ENCODE data around the gene PEPD.

Gene PEPD

DNA sequence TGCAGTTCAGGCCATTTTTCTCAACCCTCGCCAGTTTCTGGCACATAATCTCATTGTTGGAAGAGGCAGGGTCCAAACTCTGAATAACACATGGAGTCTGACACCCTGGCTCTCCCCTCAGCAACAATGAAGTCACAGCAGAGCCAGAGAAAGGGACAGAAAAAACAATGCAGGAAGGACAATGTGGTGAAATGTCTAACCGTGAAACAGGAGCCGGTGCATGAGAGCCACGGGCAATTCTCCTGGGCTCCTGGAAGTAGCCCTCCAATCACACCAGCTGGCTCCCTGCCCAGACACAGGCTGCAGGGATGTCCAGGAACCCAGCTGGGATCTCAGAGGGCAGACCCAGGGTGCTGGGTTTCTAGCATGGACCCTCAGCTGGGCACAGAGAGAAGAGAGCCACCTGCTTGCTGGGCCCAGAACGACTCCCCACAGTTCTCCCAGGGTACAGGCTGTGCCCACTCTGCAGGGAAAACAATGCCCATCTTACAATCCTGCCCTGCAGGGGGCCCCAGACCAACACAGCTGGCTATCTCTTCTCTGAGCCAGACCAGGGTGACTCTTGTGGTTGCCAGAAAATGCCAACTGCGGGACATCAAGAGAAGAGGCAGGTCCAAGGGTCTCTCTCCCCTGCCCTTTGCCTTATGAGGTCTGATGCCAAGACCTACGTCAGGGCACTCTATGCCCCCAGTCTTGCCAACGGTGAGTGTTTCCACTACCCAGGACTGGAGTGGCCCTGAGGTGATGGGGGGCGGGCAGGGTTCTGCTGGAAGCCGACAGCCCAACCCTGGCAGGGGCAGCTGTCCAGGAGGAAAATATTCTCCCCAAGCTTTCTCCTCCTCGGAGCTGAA, 83.5 kb downstream of the PEPD start:
- DNase-seq (ENCODE audit: low read depth), result no peak

DNA sequence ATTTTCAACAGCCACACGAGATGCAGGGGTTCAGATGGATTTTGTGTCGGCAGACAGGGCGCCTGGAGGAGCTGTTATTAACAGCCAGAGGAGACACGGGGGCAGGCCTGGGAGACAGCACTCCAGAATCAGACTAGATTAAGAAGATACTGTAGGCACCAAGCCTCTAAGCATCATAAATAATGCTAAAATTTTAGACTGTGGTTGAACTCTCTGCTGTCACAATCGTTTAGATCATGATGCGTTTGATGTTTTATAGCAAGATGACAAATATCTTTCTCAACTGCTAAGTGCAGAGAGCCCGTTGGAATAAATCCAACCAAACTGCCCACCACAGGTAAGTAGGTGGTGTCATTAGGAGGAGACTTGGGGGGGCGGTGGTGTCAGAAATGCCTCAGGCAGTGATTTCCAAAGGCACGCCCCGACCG, 84.2 kb downstream of the PEPD start:
- no peak for DNase-seq (ENCODE audit: low read depth)

DNA sequence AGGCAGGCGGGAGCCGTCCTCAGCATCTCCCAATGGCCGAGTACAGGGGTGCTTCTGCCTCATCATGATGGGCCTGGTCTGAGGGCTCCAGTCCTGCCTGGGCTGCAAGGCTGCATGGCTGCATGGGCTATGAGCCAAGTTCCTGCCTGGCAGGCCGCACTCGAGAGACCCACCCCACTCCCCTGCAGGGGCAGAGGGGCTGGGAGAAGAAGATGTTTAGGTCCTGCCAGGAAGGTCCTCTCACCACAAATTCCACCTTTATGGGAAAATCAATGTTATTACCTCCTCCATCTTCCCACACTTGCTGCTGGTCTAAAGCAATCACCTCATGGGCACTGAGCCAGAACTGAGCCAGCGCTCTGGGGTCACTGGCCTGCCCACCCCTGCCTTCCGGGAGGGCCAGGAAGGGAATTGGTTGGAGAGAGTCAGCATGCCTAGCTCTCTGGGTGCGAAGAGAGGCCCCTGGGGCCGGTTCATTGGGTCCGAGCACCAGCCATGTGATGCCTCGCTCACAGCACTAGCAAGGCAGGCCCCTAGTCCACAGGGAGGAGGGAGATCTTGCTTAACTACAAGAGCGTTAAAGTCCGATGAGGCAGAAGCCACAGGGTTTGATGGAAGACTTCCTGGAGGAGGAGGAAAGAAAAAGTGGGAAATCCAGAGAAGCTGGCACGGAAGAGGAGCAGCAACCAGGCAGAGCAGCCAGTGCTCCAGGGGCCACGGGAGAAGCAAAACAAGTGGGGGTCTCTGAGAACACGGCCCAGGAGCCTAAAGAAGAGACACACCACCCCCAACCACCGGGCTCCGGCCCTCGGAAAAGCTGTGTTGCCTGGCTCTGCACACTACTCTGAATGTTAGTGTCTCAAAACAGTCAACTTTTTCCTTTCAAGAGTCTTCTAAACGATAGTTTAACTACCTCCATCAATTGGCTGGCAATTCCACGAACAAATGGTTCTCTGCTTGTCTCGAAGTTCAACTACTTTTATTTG, 84.9 kb downstream of the PEPD start:
- DNase-seq (ENCODE audit: low read depth), result no peak

DNA sequence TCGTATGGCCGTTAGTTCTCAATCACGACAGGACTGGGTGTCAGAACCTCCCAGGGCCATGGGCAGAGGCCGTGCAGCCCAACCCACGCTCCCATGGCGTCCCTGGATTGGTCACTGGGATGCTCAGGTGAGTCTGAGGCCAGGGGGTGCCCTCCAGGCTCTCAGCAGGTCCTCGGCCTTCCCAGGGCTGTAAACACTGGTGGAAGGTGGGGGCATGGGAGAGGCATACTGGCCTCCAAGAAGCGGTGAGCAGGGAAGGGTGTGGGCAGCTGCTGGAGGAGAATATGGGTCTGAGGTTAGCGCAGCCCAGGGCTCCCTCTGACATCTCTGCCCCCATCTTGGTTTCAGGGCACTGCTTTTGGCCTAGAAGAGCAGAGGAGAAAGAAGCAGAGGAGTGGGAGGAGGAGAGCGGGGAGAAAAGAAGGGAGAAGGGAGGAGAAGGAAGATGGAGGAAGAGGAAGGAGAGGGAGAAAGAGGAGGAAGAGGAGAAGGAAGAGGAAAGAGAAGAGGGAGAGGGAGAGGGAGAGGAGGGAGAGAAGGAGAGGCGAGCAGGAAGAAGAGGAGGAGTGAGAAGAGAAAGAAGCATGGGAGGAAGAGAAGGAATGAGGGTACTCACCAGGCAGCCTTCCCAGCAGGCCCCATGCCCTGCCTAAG, 85.8 kb downstream of the PEPD start:
- DNase-seq (ENCODE audit: low read depth), result no peak

DNA sequence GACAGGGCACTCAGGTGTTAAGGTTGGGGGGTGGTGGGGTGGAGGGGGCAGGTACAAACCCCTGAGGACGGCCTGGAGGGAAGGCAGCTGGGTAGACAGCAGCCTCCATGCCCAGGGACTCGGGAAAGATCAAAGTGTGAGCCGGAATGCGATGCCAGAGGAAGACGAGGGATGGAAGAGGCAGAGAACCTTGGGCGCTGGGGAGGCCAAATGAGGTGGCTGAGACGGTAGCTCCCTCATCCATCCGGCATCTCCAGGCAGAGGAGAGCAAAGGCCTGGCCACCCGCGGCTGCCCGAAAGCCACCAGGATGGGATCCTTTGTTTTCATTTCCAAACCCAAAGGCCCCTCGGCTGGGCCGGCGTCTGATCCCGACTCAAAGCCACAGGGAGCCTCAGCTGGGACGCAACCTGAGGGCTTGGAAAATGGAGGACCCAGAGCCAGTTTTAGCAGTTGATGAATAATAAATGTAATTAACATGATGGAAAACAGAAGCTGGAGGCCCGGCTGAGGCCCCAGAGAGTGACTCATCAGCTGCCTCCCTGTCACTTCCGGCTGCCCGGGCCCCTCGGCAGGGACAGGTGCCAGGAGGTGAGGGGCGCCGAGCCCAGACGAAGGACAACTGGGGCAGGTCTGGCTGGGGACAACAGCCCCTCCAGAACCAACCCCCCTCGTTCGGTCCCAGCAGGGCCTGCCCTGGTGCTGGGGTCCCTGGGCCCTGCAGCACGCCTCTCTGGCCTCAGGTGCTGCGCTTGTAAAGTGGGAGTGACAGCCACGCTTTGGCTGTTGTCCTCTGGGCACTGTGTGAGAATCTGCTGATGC, 86.5 kb downstream of the PEPD start:
- no peak for DNase-seq (ENCODE audit: low read depth)

DNA sequence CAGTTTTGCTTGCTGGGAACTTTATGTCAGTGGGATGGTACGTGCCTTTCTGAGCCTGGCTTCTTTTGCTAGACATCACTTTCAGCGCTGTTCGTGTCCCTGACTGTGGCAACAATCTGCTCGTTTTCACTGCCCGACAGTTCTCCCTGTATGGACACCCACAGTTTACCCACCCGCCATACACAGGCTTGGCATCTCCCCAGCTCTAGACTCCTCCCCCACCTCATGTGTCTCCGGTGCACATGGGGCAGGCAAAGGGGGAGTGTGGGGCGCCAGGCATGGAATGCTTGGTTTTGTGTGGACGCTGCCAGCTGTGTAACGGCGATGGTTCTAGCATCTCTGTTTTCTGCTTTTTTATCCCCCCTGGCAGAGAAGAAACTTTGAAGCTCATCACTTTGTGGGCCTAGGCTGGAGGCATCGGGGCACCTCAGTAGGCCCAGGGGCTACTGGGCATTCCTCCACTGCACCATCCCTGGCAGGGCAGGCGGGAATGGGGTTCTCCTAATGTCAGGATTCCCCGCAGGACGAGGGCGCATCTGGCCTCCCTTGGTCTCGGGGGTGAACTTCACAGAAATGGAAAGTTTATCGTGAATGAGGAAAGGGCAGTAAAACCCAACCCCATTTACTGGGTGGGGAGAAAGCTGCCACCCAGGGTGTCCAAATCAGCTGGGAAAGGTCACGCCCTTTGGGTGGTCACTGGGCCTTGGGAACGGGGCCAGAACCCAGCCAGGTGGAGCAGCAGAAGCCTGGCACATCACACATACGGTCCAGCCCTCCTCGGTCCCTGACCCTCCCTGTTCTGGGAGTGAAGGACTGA, 87.3 kb downstream of the PEPD start:
- no peak for DNase-seq (ENCODE audit: low read depth)

DNA sequence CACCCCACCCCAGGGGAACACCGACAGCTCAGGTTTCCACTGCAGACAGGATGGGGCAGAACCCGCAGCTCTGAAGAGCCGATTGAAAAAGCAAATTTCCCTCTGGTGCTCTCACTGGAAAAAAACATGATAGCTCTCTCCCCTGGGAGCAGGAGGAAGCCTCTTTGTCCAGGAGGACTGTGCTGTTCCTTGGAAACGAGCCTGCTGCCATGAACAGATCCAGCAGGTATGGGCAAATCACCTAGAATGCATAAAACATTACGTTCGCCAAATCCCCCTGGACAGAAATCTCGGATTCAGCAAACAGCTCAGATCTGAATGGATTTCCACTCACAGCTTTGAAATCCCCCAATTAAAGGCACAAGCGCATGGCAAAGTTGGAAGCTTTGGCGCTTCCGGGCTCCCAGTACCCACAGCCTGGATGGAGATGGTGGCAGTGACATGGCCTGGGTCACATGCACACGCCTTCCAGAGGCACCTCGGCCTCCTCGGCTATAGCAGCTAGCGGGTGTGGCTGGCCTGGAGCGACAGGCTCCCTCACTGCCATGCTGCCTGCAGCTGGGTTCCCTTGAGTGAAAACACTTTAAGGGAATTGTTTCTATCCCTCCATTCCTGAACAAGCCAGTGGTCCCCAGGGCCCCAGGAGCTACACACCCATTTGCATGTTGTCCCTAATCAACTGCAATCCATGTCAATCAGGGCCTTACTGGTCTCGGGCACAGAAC, 89.0 kb downstream of the PEPD start:
- no peak for DNase-seq (ENCODE audit: low read depth)

DNA sequence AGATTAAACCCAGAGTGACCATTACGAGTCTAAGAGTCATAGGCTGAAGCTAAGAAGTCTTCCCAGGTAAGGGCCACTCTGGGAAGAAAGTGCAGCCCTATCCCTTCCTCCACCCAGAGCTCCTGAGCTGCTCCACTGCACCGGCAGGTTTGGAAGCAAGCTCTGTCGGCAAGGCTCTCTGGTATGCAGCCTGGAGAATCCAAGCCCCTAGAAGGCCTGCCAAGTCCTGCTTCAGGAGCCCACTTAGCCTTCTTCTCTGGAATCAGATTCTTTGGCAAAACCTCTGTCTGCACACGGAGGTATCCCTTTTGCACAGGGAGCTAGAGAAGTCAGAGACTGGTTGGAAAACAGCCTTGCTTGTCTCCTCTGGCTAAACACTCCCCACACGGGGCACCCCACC, 89.6 kb downstream of the PEPD start:
- no peak for DNase-seq (ENCODE audit: low read depth)

DNA sequence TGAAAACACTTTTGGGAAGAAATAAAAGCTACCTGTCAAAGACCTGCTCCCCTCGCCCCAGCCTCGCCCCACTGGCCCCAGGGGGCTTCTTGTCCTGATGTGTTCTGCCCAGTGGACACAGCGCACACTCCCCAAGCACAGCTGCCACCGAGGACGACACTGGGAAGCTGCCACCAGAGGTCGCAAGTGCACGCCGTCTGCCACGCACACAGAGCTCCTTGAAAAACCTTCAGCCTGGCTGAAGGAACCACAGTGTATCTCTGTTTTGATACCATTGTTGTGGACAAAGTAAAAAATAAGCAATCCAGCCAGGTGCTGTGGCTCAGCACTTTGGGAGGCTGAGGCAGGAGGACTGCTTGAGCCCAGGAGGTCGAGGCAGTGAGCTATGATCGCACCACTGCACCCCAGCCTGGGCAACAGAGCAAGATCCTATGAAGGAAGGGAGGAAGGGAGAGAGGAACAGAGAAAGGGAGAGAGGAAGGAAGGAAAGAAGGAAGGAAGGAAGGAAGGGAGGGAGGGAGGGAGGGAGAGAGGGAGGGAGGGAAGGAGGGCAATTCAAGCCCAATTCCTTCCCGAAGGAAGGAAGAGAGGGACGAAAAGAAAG, 90.8 kb downstream of the PEPD start:
- peak; percentile 19 for DNase-seq (ENCODE audit: low read depth)

DNA sequence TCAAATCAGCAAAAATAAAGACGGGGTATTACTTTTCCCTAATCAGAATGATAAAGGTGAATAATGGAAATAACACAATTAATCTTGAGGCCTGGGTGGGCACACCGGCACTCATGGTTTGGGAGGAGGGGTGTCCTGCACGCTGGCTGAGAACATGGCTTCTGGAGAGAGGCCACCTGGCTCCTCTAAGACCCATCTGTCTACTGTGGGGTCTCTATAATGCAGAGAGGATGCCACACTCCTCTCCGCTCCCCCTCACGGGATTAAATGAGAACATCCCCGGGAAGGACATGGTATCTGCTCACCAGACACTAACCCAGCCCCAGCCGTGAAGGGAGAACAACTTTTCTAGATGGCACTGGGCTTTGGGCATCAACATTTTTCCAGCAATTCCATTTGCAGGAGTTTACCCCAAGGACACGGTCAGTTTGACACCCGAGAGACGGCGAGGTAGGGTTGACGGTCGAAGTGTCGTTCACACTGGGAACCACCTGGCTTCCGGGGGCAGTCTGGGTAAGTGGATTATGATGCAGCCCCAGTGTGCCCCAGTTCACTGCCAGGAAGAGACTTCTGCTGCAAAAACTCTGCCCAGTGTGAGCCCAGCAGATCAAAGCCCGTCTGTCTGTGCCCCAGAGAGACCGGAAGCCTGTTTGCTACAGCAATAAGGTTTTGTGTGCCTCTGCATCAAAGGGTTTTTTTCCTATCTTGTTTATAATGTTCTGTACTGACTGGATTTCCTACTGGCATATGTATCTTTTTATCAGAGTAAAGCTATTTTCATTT, 91.5 kb downstream of the PEPD start:
- DNase-seq (ENCODE audit: low read depth), result no peak

DNA sequence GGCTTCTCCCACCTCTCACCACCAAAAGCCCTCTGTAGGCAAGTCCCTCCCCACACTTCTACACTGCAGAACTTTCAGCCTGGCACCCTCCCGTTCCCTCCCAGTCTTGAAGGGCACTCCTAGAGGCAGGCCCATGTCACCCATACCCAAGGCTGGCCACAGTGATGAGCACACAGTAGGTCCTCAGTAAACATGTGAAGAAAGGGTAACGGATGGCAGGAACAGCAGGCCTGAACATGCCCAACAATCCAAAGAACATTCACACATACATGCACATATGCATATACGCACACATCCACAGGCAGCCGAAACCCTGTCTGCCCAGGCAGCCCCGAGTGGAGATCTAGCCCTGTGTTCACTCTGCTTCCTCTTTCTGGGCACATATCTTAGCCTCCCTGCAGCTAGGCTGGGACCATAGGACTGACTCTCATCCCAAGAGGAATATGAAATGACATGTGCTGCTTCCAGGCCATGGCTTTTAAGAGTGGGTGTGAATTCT, 92.9 kb downstream of the PEPD start:
- DNase-seq (ENCODE audit: low read depth), result no peak

DNA sequence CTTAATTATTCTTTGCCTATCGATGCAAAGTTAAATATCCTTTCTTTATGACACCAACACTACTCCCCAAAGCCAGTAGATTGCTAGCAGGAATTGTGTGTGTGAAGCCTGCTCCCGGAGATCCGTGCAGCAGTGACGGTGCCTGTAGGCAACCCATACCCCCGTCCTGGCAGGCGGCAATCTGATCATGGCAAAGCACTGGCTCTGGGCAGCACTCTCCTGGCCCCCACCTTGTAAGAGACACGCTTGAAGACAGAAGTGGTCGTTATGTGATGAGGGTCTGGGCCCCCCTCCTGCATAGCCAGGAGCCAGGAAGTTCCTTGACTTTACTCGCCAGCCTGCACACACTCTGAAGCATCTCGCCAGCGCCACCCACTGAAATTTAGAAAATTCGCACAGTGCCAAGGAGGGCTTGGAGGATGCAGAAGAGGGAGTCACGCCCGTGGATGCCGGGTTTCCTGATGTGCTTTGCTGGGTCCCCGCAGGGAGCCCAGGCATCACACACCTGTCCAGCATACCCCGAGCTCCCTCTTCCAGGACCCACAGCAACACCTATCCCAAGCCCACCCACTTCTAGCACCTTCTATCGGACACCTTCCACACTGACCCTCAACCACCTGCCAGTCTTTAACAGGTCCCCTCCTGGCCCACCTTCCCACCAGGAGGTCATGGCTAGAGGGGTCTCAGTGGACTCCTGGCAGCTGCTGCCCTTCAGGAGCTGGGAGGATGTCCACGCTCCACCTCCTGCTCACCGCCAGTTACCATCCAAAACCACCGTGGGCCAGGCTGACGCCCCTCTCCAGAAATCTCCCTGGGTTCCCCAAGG, 93.6 kb downstream of the PEPD start:
- no peak for DNase-seq (ENCODE audit: low read depth)

DNA sequence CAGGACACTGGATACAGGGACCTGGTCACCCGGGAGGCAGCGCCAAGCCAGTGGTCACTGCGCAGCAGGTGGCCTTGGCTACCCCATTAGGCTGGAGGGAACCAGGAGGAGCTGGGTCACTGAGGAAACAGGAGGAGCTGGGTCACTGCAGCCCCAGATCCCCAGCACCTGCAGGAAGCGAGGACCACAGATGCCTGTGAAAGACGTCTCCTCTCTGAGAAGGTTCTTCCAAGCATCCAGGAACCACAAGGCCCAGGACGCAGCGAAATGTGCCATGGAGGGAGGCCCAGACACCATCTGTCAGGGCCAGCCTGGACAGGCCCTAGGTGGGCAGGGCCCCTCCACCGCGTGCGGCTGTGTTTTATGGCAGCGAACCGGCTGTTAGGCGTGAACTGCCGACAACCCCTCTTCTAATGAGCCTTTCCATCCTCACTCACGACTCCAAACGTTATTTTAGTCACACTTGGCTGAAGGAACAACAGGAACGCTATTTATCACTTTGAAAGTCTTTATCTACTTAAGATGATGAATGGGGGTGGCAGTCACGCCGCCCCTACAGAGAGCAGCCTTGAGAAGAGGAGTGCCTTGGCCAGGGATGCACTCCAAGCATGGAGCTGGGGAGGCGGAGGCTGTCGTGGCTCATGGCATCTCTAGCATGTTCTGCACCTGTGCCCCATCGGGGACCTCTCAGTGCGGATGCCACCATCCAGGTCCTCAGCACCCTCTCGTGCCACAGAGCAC, 94.8 kb downstream of the PEPD start:
- DNase-seq (ENCODE audit: low read depth), result no peak

DNA sequence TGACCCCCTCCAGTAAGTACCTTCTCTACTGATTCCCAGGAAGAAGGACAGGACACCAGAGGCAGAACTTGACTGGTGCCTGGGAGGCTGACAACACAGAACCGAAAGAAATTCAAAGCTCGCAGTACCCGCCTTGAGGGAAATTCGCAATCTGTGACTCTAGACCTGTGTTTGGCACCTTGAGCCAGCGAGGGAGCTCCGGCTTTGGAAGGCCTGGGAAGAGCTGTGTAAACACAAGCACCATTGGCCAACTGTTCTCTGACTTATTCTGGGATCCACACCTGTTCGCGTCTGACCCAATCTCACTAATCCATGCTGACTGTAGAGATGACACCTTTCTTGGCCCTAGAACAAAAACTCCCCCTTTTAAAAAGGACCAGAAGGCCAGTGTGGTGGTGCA, 97.4 kb downstream of the PEPD start:
- no peak for DNase-seq (ENCODE audit: low read depth)

DNA sequence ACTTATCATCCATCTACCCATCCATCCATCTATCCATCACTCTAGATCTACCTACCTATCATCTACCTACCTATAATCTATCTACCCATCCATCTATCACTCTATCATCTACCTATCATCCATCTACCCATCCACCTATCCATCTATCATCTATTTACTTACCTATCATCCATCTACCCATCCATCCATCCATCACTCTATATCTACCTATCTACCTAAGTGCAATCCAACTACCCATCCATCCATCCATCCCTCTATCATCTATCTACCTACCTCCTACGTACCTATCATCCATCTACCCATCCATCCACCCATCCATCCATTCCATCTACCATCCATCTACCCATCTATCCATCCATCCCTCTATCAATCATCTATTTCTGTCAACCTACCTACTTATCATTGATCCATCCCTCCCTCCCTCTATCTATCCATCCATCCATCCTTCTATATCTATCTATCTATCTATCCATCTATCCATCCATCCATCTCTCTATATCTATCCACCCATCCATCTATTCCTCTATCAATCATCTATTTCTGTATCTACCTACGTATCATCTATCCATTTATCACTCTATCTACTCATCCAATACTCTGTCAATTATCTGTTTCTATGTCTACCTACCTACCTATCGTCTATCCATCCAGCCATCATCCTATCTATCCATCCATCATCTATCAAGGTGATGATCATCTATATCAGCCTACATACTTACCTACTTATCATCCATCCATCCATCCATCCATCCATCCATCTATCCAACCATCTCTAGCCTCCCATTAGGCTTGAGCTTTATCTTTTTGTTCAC, 99.0 kb downstream of the PEPD start:
- no peak for DNase-seq (ENCODE audit: low read depth)

DNA sequence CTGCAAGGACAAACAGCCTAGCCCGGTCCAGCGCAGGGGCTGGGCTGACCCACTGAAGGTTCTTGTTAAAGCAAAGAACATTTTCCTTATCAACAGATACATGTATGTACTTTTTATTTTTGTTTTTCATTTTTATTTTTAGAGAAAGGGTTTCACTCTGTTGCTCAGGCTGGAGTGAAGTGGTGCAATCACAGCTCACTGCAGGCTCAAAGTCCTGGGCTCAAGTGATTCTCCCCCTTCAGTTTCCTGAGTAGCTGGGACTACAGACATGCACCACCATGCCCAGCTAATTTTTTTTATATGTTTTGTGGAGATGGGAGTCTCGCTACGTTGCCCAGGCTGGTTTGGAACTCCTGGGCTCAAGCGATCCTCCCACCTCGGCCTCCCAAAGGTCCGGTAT, 100.2 kb downstream of the PEPD start:
- DNase-seq (ENCODE audit: low read depth), result no peak
